ENCODE results near the gene MME. TPM values are rescaled to one million over a fixed set of nuclear protein-coding genes. Genes with fewer than 3 reads are reported as not detected.

Gene MME
- total RNA-seq, 1 donor from 2014 or later, result 54.3 TPM

DNA sequence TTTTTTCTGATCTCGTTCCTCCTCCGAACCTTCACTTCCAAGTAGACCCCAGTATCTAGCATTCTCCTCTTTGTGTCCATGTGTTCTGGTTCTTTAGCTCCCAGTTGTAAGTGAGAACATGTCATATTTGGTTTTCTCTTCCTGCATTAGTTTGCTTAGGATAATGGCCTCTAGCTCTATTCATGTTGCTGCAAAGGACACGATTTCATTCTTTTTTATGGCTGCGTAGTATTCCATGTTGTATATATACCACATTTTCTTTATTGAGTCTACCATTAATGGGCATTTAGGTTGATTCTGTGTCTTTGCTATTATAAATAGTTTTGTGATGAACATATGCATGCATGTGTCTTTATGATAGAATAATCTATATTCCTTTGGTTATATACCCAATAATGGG is 30.2 kb upstream of the MME start:
- TF ChIP-seq, protein P1, sequence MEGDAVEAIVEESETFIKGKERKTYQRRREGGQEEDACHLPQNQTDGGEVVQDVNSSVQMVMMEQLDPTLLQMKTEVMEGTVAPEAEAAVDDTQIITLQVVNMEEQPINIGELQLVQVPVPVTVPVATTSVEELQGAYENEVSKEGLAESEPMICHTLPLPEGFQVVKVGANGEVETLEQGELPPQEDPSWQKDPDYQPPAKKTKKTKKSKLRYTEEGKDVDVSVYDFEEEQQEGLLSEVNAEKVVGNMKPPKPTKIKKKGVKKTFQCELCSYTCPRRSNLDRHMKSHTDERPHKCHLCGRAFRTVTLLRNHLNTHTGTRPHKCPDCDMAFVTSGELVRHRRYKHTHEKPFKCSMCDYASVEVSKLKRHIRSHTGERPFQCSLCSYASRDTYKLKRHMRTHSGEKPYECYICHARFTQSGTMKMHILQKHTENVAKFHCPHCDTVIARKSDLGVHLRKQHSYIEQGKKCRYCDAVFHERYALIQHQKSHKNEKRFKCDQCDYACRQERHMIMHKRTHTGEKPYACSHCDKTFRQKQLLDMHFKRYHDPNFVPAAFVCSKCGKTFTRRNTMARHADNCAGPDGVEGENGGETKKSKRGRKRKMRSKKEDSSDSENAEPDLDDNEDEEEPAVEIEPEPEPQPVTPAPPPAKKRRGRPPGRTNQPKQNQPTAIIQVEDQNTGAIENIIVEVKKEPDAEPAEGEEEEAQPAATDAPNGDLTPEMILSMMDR (IDR thresholded peaks at IDR 0.05; ENCODE audit: insufficient read depth, low read depth, low read length), result no peak
- Mint-ChIP-seq H3K27me3 (ENCODE audit: low read depth, unreplicated experiment) (no peaks in the 10 kb centered on the region), H3K4me1 (ENCODE audit: low read depth, unreplicated experiment) (peaks cover 4% of the 10 kb centered on the region), H3K27ac (ENCODE audit: unreplicated experiment) (no peak overlapping the region), H3K9me3 (ENCODE audit: unreplicated experiment) (peaks cover 22% of the 10 kb centered on the region), H3K36me3 (ENCODE audit: low read depth, unreplicated experiment) (no peaks in the 10 kb centered on the region), H3K4me3 (ENCODE audit: unreplicated experiment) (no peak overlapping the region)
- Histone ChIP-seq H4K20me1 (ENCODE audit: insufficient read depth, low read length) (no peaks in the 10 kb centered on the region), H3K9me3 (ENCODE audit: insufficient read depth, low read depth, low read length) (peaks cover 5% of the 10 kb centered on the region), H3K27me3 (ENCODE audit: insufficient read depth, low read length) (no peaks in the 10 kb centered on the region), H3K9ac (ENCODE audit: low read length) (no peak overlapping the region), H3K4me3 (ENCODE audit: insufficient read depth, low read depth, low read length) (no peak overlapping the region), H2AFZ (ENCODE audit: low read depth, low read length) (no peak overlapping the region), H3K4me2 (ENCODE audit: low read length) (no peak overlapping the region), H3K27ac (ENCODE audit: low read depth, low read length) (no peak overlapping the region), H3K79me2 (ENCODE audit: insufficient read depth, low read length) (no peaks in the 10 kb centered on the region), H3K36me3 (ENCODE audit: insufficient read depth, low read length) (no peaks in the 10 kb centered on the region), H3K4me1 (ENCODE audit: insufficient read depth, low read length) (no peaks in the 10 kb centered on the region)
- FAIRE-seq, result no peak
- no peak for DNase-seq (ENCODE audit: low read depth)

DNA sequence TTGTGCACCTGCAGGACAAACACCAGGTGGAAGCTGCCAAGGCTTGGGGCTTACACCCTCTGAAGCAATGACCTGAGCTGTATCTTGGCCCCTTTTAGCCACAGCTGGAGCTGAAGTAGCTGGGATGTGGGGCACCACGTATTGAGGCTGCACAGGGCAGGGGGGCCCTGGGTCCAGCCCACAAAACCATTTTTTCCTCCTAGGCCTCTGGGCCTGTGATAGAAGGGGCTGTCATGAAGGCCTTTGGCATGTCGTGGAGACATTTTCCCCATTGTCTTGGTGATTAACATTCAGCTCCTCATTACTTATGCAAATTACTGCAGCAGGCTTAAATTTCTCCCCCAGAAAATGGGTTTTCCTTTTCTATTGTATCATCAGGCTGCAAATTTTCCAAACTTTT is 27.6 kb upstream of the MME start:
- Histone ChIP-seq H4K20me1 (ENCODE audit: insufficient read depth, low read length) (no peaks in the 10 kb centered on the region), H3K4me1 (ENCODE audit: insufficient read depth, low read length) (no peaks in the 10 kb centered on the region), H3K27ac (ENCODE audit: low read depth, low read length) (no peak overlapping the region), H3K4me2 (ENCODE audit: low read length) (no peak overlapping the region), H3K4me3 (ENCODE audit: insufficient read depth, low read depth, low read length) (no peak overlapping the region), H3K9ac (ENCODE audit: low read length) (no peak overlapping the region), H3K79me2 (ENCODE audit: insufficient read depth, low read length) (no peaks in the 10 kb centered on the region), H3K36me3 (ENCODE audit: insufficient read depth, low read length) (no peaks in the 10 kb centered on the region), H3K9me3 (ENCODE audit: insufficient read depth, low read depth, low read length) (peaks cover 5% of the 10 kb centered on the region), H2AFZ (ENCODE audit: low read depth, low read length) (no peak overlapping the region), H3K27me3 (ENCODE audit: insufficient read depth, low read length) (no peaks in the 10 kb centered on the region)
- Mint-ChIP-seq H3K36me3 (ENCODE audit: low read depth, unreplicated experiment) (no peaks in the 10 kb centered on the region), H3K9me3 (ENCODE audit: unreplicated experiment) (peaks cover 22% of the 10 kb centered on the region), H3K4me1 (ENCODE audit: low read depth, unreplicated experiment) (peaks cover 4% of the 10 kb centered on the region), H3K27ac (ENCODE audit: unreplicated experiment) (no peak overlapping the region), H3K4me3 (ENCODE audit: unreplicated experiment) (no peak overlapping the region), H3K27me3 (ENCODE audit: low read depth, unreplicated experiment) (no peaks in the 10 kb centered on the region)
- no peak for FAIRE-seq
- no peak for TF ChIP-seq EZH2 (IDR thresholded peaks at IDR 0.05; ENCODE audit: insufficient read depth, low read length)
- TF ChIP-seq, protein P1 (IDR thresholded peaks at IDR 0.05; ENCODE audit: insufficient read depth, low read depth, low read length), result no peak
- no peak for DNase-seq (ENCODE audit: low read depth)

DNA sequence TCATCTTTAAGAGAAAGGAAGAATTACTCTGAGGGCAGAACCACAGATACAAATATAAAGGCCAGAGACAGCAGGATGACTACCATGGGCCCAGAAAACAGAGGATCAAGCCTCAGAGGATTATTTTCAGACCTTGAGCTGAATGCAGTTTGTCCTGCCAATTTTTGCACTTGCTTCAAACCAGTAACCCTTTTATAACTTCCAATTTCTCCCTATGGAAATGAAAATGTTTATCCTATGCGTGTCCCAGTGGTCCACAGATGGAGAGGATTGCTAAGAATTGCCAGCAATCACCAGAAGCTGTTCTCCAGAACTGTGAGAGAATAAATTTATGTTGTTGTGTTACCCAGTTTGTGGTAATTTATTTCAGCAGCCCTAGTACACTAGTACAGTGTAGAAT is 26.4 kb upstream of the MME start:
- H3K27ac Mint-ChIP-seq (ENCODE audit: unreplicated experiment), result no peak overlapping the region
- Histone ChIP-seq H4K20me1 (ENCODE audit: insufficient read depth, low read length) (no peaks in the 10 kb centered on the region), H3K27ac (ENCODE audit: low read depth, low read length) (no peak overlapping the region), H3K36me3 (ENCODE audit: insufficient read depth, low read length) (no peaks in the 10 kb centered on the region), H3K9ac (ENCODE audit: low read length) (no peak overlapping the region), H3K4me1 (ENCODE audit: insufficient read depth, low read length) (no peaks in the 10 kb centered on the region), H3K79me2 (ENCODE audit: insufficient read depth, low read length) (no peaks in the 10 kb centered on the region), H3K9me3 (ENCODE audit: insufficient read depth, low read depth, low read length) (peaks cover 5% of the 10 kb centered on the region), H3K4me2 (ENCODE audit: low read length) (no peak overlapping the region), H3K27me3 (ENCODE audit: insufficient read depth, low read length) (no peaks in the 10 kb centered on the region), H3K4me3 (ENCODE audit: insufficient read depth, low read depth, low read length) (no peak overlapping the region), H2AFZ (ENCODE audit: low read depth, low read length) (no peak overlapping the region)
- no peak for FAIRE-seq
- DNase-seq (ENCODE audit: low read depth), result no peak
- peaks cover 4% of the 10 kb centered on the region for H3K4me1 Mint-ChIP-seq (ENCODE audit: low read depth, unreplicated experiment)
- H3K27me3 Mint-ChIP-seq (ENCODE audit: low read depth, unreplicated experiment), result no peaks in the 10 kb centered on the region
- no peak overlapping the region for H3K4me3 Mint-ChIP-seq (ENCODE audit: unreplicated experiment)
- peaks cover 22% of the 10 kb centered on the region for H3K9me3 Mint-ChIP-seq (ENCODE audit: unreplicated experiment)
- H3K36me3 Mint-ChIP-seq (ENCODE audit: low read depth, unreplicated experiment), result no peaks in the 10 kb centered on the region
- TF ChIP-seq, protein P1 (IDR thresholded peaks at IDR 0.05; ENCODE audit: insufficient read depth, low read depth, low read length), result no peak
- no peak for TF ChIP-seq EZH2 (IDR thresholded peaks at IDR 0.05; ENCODE audit: insufficient read depth, low read length)

Data from astrocyte (in vitro differentiated cells and primary cell).